ENCODE results near the gene SPINK14. TPM values are rescaled to one million over a fixed set of nuclear protein-coding genes. Genes with fewer than 3 reads are reported as not detected.

Gene SPINK14, protein sequence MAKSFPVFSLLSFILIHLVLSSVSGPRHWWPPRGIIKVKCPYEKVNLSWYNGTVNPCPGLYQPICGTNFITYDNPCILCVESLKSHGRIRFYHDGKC
- not detected for total RNA-seq

DNA sequence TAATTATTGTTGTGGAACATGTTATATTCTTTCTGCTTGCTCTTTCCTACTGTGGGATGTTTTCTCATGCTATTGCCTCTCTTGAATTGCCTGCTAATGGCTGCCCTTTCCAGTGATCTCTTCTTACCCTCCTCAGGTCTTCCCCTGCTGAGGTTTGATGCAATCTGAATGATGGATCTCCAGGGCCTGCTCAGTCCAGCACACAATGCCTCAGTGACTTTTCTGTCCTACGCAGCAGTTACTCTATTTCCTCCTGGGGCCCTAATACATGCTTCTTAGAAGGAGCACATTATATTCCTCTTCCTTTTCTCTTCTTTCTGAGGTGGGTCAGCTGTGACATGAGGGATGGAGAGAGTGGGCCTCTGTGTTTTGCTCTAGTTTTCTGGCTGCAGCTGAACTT, at the start of gene SPINK14:
Gene SPINK14, plus strand, starts transcription at position 301 of the 400 bp plus-strand sequence. CDS start 1,187 bp downstream, outside the sequence.
- TF ChIP-seq POLR2A (IDR thresholded peaks at IDR 0.05) (no peak), EP300 (IDR thresholded peaks at IDR 0.05) (no peak)
- TF ChIP-seq, protein P1, sequence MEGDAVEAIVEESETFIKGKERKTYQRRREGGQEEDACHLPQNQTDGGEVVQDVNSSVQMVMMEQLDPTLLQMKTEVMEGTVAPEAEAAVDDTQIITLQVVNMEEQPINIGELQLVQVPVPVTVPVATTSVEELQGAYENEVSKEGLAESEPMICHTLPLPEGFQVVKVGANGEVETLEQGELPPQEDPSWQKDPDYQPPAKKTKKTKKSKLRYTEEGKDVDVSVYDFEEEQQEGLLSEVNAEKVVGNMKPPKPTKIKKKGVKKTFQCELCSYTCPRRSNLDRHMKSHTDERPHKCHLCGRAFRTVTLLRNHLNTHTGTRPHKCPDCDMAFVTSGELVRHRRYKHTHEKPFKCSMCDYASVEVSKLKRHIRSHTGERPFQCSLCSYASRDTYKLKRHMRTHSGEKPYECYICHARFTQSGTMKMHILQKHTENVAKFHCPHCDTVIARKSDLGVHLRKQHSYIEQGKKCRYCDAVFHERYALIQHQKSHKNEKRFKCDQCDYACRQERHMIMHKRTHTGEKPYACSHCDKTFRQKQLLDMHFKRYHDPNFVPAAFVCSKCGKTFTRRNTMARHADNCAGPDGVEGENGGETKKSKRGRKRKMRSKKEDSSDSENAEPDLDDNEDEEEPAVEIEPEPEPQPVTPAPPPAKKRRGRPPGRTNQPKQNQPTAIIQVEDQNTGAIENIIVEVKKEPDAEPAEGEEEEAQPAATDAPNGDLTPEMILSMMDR (IDR thresholded peaks at IDR 0.05), result no peak
- 80 to 97% methylated on average over 1 of the region's 1 CpG for WGBS, 2 donors
- Histone ChIP-seq H3K36me3 (no peaks in the 10 kb centered on the region), H3K4me3 (no peak within 1 kb of the TSS), H3K4me1 (no peaks in the 10 kb centered on the region), H3K27me3 (no peaks in the 10 kb centered on the region), H3K27ac (no peak within 1 kb of the TSS), H3K9me3 (no peaks in the 10 kb centered on the region)
- DNase-seq (ENCODE audit: low spot score in 2 of 2), result no peak

DNA sequence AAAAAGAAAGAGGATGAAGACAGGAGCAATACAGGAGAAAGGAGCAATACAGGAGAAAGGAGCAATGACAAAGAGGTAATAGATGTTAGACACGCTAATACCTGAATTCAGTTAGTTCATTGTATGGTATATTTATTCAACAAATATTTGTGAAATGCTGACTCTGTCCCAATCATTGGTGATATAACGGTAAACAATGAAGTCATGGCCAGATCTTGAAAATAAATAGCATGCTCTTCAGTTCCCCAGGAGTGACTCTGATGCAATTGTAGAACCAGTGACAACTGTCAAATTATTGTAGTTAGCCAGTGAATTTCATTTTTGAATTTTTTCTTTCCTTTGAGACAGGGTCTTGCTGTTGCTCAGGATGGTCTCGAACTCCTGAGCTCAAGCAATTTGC, 48.0 kb upstream of the SPINK14 start:
- Histone ChIP-seq H3K9me3 (no peaks in the 10 kb centered on the region), H3K4me3 (no peak overlapping the region), H3K36me3 (no peaks in the 10 kb centered on the region), H3K27ac (no peak overlapping the region), H3K4me1 (no peaks in the 10 kb centered on the region), H3K27me3 (no peaks in the 10 kb centered on the region)
- DNase-seq (ENCODE audit: low spot score in 2 of 2), result no peak
- WGBS, 2 donors, result 83% methylated on average over 3 of the region's 3 CpGs
- TF ChIP-seq POLR2A (IDR thresholded peaks at IDR 0.05), result no peak
- TF ChIP-seq EP300 (IDR thresholded peaks at IDR 0.05), result no peak
- TF ChIP-seq, protein P1 (IDR thresholded peaks at IDR 0.05), result no peak

DNA sequence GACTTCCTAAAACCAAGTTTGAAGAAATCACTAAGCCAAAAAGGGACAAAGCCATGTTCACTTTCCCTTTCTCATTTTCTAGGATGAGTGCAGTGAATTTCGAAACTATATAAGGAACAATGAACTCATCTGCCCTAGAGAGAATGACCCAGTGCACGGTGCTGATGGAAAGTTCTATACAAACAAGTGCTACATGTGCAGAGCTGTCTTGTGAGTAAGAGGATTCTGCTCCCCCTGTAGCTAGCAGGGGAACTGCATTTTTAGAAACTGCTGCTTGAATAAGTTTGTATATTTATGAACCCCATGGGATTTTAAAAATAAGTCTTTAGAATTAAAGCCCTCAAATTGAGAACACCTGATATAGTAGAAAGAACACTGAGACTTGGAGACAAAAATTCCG, 42.7 kb upstream of the SPINK14 start:
- Histone ChIP-seq H3K36me3 (no peaks in the 10 kb centered on the region), H3K27ac (no peak overlapping the region)
- 44 to 54% methylated on average over 3 of the region's 3 CpGs for WGBS, 2 donors

DNA sequence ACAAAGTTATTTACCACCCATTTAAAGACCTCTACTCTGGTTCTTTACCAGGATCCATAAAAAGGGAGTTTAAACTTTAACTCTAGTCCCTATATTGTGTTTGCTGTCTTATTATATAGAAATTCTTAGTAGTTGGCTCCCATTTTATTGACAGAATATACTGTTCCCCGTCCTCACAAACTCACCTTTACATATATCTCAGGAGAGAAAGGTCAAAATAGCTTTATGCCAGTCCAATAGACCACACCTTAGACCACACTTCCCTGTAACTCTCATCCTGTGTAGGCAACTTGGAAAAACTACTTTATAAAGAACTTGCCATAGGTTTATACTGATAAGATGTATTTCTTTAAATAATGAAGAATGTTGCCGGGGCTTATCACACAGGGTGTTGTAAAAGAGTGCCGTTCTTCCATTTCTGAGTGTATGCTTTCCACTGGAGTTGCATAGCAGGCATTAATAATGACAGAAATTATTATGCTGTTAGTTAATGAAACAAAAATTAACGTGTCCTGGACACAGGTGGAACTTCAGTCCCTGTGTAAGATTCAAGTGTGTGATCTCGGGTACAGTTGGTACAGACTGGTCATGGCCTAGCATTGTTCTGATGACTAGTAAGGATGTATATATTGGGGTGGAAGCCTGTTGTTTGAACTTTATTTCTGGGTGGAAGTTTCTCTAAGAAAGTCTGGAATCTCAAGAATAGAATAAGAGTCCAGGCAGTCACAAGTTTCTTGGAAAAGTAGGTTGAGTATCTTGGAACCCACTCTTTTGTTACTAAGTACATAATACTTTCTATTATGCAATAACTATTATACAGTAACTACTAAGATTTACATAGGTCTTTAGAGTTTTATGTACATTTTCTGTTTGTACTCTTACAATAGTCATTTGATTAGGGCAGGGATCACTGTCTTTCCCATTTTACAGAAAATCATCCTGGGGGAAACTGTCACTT, 33.0 kb upstream of the SPINK14 start:
- Histone ChIP-seq H3K36me3 (no peaks in the 10 kb centered on the region), H3K27me3 (no peaks in the 10 kb centered on the region), H3K9me3 (no peaks in the 10 kb centered on the region), H3K4me1 (no peaks in the 10 kb centered on the region), H3K27ac (no peak overlapping the region), H3K4me3 (no peak overlapping the region)
- WGBS, 2 donors, result 81 to 87% methylated on average over 5 of the region's 5 CpGs
- TF ChIP-seq, protein P1 (IDR thresholded peaks at IDR 0.05), result no peak
- TF ChIP-seq EP300 (IDR thresholded peaks at IDR 0.05) (no peak), POLR2A (IDR thresholded peaks at IDR 0.05) (no peak)
- no peak for DNase-seq (ENCODE audit: low spot score in 2 of 2)

More for the DNA sequence above, 42.7 kb upstream of the SPINK14 start:
- DNase-seq (ENCODE audit: low spot score in 2 of 2), result no peak
- no peaks in the 10 kb centered on the region for H3K27me3 ChIP-seq
- TF ChIP-seq, protein P1 (IDR thresholded peaks at IDR 0.05), result no peak
- TF ChIP-seq EP300 (IDR thresholded peaks at IDR 0.05) (no peak), POLR2A (IDR thresholded peaks at IDR 0.05) (no peak)
- H3K4me3 ChIP-seq, result no peak overlapping the region
- no peaks in the 10 kb centered on the region for H3K4me1 ChIP-seq
- no peaks in the 10 kb centered on the region for H3K9me3 ChIP-seq

DNA sequence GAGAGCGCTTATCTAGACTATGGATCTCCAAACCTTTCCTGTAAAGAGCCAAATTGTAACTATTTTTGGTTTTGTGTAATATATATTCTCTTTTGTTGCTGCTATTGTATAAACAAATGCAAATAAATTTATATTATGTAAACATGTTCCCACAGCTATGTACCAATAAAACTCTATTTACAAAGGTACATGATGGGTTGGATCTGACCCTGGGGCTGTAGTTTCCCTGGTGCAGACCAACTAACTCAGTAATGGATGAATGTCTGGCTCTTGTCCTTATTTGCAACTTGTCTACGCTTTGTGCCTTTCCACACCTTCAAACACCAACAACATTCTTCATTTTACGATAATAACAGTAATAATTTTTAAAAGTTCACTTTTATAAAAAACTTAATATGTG, 27.5 kb upstream of the SPINK14 start:
- Histone ChIP-seq H3K4me1 (no peaks in the 10 kb centered on the region), H3K9me3 (no peaks in the 10 kb centered on the region), H3K36me3 (no peaks in the 10 kb centered on the region), H3K4me3 (no peak overlapping the region), H3K27ac (no peak overlapping the region), H3K27me3 (no peaks in the 10 kb centered on the region)
- 80 to 82% methylated on average over 3 of the region's 3 CpGs for WGBS, 2 donors
- no peak for TF ChIP-seq EP300 (IDR thresholded peaks at IDR 0.05)
- TF ChIP-seq, protein P1 (IDR thresholded peaks at IDR 0.05), result no peak
- no peak for TF ChIP-seq POLR2A (IDR thresholded peaks at IDR 0.05)
- DNase-seq (ENCODE audit: low spot score in 2 of 2), result no peak
